HG03095 (cell line): ENCODE measurements around the gene RPL10A.

ENCODE experiments used
- ATAC-seq: cut with Tn5 transposase; IDR thresholded peaks from one replicate; pipeline ENCODE4 v1.9.1; 2021; ENCODE audit warnings: moderate library complexity; ENCODE audit not compliant: unreplicated experiment

Gene RPL10A

GRCh38 chr6:35445691-35446090 is 22.5 kb upstream of the RPL10A start:
- ATAC-seq = no peak

- ATAC-seq = no peak
Observed at GRCh38 chr6:35448191-35448590, 20.0 kb upstream of the RPL10A start.

GRCh38 chr6:35449287-35449881 is 18.8 kb upstream of the RPL10A start:
- ATAC-seq = no peak

- no peak for ATAC-seq
Observed at GRCh38 chr6:35451354-35452182, 16.6 kb upstream of the RPL10A start.

- peak; percentile 90 for ATAC-seq
Observed at GRCh38 chr6:35452183-35453090, 15.8 kb upstream of the RPL10A start, which contains the start of gene FANCE. FANCE (plus strand) TSS chr6:35452338; CDS start chr6:35452546, 208 bp downstream.

GRCh38 chr6:35453236-35453635 is 15.0 kb upstream of the RPL10A start:
- no peak for ATAC-seq

GRCh38 chr6:35454391-35455110 is 13.7 kb upstream of the RPL10A start:
- ATAC-seq = no peak

- ATAC-seq = no peak
Observed at GRCh38 chr6:35457907-35458306, 10.3 kb upstream of the RPL10A start.

GRCh38 chr6:35461270-35461669 is 6.9 kb upstream of the RPL10A start:
- no peak for ATAC-seq

GRCh38 chr6:35463292-35463691 is 4.9 kb upstream of the RPL10A start:
- ATAC-seq = no peak

GRCh38 chr6:35465646-35466045 is 2.6 kb upstream of the RPL10A start:
- ATAC-seq = no peak

GRCh38 chr6:35468980-35469750 is 964 bp downstream of the RPL10A start:
- no peak for ATAC-seq

GRCh38 chr6:35469751-35470662 is 1.8 kb downstream of the RPL10A start:
- ATAC-seq = no peak

GRCh38 chr6:35470663-35471120 is 2.5 kb downstream of the RPL10A start:
- ATAC-seq = no peak

GRCh38 chr6:35471836-35472345 is 3.7 kb downstream of the RPL10A start:
- no peak for ATAC-seq

GRCh38 chr6:35473075-35473849 is 5.1 kb downstream of the RPL10A start:
- ATAC-seq = no peak

- no peak for ATAC-seq
Observed at GRCh38 chr6:35473850-35474130, 5.6 kb downstream of the RPL10A start.
